PFSK-1 (cell line): Measurements from ENCODE around the gene CSGALNACT2.

Experiments
- FOXP2 ChIP-seq: optimal IDR thresholded peaks from 2 replicates; pipeline ENCODE3; 2011; ENCODE audit warnings: borderline replicate concordance, control low read depth, inconsistent platforms; ENCODE audit not compliant: insufficient read depth; ENCODE audit errors: extremely low read length, extremely low read depth
- POLR2AphosphoS5 ChIP-seq: IDR thresholded peaks from 2 replicates; pipeline ENCODE4 v1.6.1; 2012; ENCODE audit warnings: low read depth, mild to moderate bottlenecking, control low read depth, low read length, moderate library complexity
- SIN3A ChIP-seq: IDR thresholded peaks from 2 replicates; pipeline ENCODE4 v1.6.1; 2012; ENCODE audit warnings: mild to moderate bottlenecking, low read length, moderate library complexity, borderline replicate concordance; ENCODE audit not compliant: insufficient read depth
- TAF1 ChIP-seq: IDR thresholded peaks from 2 replicates; pipeline ENCODE4 v1.6.1; 2012; ENCODE audit warnings: low read length, control low read depth, borderline replicate concordance; ENCODE audit not compliant: insufficient read depth
- TF ChIP-seq, protein P1 (sequence below), 2 experiments: IDR thresholded peaks; 2 replicates each; pipeline versions ENCODE4 v1.6.1 to v1.8.0; 2011 to 2012; ENCODE audit warnings: low read depth in 2 of 2, low read length in 2 of 2, control low read depth in 1 of 2, inconsistent platforms in 1 of 2, mild to moderate bottlenecking in 1 of 2, moderate library complexity in 1 of 2; ENCODE audit not compliant: insufficient read depth in 1 of 2

Gene CSGALNACT2

GRCh38 chr10:43132867-43133787 lies 5.1 kb upstream of the CSGALNACT2 start:
- TF ChIP-seq, protein P1, sequence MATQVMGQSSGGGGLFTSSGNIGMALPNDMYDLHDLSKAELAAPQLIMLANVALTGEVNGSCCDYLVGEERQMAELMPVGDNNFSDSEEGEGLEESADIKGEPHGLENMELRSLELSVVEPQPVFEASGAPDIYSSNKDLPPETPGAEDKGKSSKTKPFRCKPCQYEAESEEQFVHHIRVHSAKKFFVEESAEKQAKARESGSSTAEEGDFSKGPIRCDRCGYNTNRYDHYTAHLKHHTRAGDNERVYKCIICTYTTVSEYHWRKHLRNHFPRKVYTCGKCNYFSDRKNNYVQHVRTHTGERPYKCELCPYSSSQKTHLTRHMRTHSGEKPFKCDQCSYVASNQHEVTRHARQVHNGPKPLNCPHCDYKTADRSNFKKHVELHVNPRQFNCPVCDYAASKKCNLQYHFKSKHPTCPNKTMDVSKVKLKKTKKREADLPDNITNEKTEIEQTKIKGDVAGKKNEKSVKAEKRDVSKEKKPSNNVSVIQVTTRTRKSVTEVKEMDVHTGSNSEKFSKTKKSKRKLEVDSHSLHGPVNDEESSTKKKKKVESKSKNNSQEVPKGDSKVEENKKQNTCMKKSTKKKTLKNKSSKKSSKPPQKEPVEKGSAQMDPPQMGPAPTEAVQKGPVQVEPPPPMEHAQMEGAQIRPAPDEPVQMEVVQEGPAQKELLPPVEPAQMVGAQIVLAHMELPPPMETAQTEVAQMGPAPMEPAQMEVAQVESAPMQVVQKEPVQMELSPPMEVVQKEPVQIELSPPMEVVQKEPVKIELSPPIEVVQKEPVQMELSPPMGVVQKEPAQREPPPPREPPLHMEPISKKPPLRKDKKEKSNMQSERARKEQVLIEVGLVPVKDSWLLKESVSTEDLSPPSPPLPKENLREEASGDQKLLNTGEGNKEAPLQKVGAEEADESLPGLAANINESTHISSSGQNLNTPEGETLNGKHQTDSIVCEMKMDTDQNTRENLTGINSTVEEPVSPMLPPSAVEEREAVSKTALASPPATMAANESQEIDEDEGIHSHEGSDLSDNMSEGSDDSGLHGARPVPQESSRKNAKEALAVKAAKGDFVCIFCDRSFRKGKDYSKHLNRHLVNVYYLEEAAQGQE (IDR thresholded peaks at IDR 0.05; ENCODE audit: insufficient read depth in 1 of 2, low read depth in 2 of 2, low read length in 2 of 2), result no peak
- TF ChIP-seq FOXP2 (no peak), POLR2AphosphoS5 (no peak), TAF1 (no peak), SIN3A (no peak)

- TF ChIP-seq FOXP2 (no peak), SIN3A (no peak), TAF1 (no peak), POLR2AphosphoS5 (no peak)
- TF ChIP-seq, protein P1 (IDR thresholded peaks at IDR 0.05; ENCODE audit: insufficient read depth in 1 of 2, low read depth in 2 of 2, low read length in 2 of 2), result no peak
Measured at GRCh38 chr10:43134126-43134905, 3.9 kb upstream of the CSGALNACT2 start.

DNA sequence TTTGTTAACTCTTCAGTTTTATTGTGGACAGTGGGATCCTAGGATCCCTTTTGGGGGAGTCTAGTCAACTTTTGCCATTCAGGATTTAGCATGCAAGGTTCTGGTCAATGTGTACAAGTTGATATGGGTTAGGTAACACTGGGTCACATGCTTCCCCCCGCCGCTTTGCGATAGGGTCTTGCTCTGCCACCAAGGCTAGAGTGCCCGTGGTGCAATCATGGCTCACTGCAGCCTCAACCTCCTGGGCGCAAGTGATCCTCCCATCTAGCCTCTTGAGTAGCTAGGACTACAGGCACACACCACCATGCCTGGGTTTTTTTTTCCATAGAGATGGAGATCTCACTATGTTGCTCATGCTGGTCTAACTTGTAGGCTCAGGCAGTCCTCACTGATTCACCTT lies 3.2 kb upstream of the CSGALNACT2 start:
- TF ChIP-seq FOXP2 (no peak), SIN3A (no peak), POLR2AphosphoS5 (no peak), TAF1 (no peak)
- TF ChIP-seq, protein P1 (IDR thresholded peaks at IDR 0.05; ENCODE audit: insufficient read depth in 1 of 2, low read depth in 2 of 2, low read length in 2 of 2), result no peak

DNA sequence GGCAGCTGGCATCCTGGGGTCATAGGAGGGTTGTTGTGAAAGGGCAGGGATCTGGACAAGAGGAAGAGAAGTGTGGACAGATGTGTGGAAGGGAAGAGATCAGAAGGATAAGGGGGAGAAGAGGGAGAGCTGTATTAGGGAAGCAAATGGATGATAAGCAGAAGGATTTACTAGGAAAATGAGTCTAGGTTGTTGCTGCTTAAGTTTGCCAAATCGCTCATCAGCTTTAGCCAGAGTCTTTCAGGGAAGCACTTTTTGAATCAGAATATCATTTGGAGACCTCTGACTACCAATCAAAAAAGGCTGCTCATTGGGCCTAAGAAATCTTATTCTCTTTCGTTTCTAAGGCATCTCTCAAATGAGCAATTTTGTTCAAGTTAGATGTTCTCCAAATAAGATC lies 2.6 kb upstream of the CSGALNACT2 start:
- TF ChIP-seq POLR2AphosphoS5, result no peak
- TF ChIP-seq, protein P1 (IDR thresholded peaks at IDR 0.05; ENCODE audit: insufficient read depth in 1 of 2, low read depth in 2 of 2, low read length in 2 of 2), result no peak
- TF ChIP-seq SIN3A, result no peak
- TF ChIP-seq TAF1, result no peak
- no peak for TF ChIP-seq FOXP2
